GM18873 (cell line): ENCODE results near the gene LHFPL2.
A peak's percentile ranks its signal among the peaks of the same experiment; 100 is the strongest.
"Not testable (repeated sequence)": the region's sequence is repeated elsewhere in the genome, so short reads cannot be mapped to it uniquely, and the experiment has no call there.

ENCODE experiments used
- ATAC-seq: cut with Tn5 transposase; IDR thresholded peaks from one replicate; pipeline ENCODE4 v1.9.1; 2021; ENCODE audit warnings: mild to moderate bottlenecking, moderate library complexity, moderate number of reproducible peaks; ENCODE audit not compliant: unreplicated experiment, low FRiP score

The LHFPL2 gene

DNA sequence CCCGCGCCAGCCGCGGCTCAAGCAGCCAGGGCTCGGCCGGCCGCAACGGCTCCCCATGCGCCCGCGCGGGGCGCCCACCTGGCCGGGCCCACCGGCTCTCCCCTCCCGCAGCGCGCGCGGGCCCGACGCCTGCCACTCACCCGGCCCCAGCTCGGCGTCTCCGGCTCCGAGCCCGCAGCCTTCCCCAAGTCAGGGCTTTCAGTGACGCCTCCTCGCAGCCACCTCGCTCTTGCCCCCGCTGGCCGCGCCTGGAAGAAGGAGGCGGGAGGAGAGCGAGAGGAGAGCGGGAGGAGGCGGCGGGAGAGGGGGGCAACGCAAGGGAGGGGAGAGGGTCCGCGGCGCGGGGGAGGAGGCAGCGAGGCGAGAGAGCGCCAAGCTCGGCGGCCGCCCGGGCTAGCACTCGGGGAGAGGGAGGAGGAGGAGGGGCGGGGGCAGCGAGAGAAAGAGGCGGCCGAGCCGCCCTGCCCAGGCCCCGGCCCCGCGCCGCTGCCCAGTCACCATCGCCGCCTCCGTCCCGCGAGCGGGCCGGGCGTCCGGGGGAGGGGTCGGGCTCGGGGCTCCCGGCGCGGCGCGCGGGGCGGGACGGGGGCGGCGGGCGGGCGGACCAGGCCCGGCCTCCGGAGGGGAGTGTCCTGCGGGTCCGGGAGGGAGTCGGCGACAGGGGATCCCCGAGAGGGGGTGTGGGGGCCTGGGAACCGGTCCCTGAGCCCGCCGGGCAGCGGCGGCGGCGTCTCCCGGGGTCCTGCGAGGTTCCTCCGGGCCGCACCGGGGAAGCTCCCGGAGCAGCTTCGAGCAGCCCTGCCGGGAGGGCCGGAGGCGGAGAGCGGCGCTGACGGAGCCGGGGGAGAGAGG, at the start of gene LHFPL2:
LHFPL2 (minus strand) TSS at position 414 of the 852 bp plus-strand sequence. CDS start 138,559 bp downstream, outside the sequence.
- peak; percentile 41 for ATAC-seq

- no peak for ATAC-seq
Measured at GRCh38 chr5:78696637-78697036, 48.1 kb upstream of the LHFPL2 start.

GRCh38 chr5:78696052-78696451, 47.5 kb upstream of the LHFPL2 start:
- ATAC-seq, result not testable (repeated sequence)

- no peak for ATAC-seq
Measured at GRCh38 chr5:78693339-78693738, 44.8 kb upstream of the LHFPL2 start.

- ATAC-seq, result no peak
Measured at GRCh38 chr5:78691084-78691960, 42.8 kb upstream of the LHFPL2 start.

- no peak for ATAC-seq
Measured at GRCh38 chr5:78690253-78690972, 41.8 kb upstream of the LHFPL2 start.

DNA sequence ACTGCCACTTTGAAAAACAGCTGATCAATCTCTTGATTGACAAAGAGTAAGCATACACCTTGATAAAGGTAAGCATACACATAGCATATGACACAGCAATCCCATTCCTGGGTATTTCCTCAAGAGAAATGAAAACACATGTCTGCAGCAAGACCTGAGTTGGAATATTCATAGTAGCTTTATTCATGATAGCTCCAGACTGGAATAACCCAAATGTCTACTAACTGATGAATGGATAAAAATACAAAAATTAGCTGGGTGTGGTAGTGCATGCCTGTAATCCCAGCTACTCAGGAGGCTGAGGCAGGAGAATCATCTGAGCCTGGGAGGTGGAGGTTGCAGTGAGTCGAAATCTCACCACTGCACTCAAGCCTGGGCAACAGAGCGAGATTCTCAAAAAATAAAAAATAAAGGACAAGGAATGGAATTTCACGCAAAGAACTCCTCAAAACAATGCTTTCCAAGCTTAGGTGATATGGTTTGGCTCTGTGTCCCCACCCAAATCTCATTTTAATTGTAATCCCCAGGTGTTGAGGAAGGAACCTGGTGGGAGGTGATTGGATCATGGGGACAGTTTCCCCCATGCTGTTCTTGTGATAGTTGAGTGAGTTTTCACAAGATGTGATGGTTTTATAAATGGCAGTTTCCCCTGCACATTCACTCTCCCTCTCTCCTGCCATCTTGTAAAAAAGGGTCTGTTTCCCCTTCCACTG, 41.1 kb upstream of the LHFPL2 start:
- no peak for ATAC-seq

DNA sequence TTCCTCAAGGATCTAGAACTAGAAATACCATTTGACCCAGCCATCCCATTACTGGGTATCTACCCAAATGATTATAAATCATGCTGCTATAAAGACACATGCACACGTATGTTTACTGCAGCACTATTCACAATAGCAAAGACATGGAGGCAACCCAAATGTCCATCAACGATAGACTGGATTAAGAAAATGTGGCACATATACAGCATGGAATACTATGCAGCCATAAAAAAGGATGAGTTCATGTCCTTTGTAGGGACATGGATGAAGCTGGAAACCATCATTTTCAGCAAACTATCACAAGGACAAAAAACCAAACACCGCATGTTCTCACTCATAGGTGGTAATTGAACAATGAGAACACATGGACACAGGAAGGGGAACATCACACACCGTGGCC, 38.9 kb upstream of the LHFPL2 start:
- not testable (repeated sequence) for ATAC-seq

- not testable (repeated sequence) for ATAC-seq
Measured at GRCh38 chr5:78683905-78684304, 35.3 kb upstream of the LHFPL2 start.

- ATAC-seq, result no peak
Measured at GRCh38 chr5:78679905-78680304, 31.3 kb upstream of the LHFPL2 start.

GRCh38 chr5:78677777-78678668, 29.5 kb upstream of the LHFPL2 start:
- no peak for ATAC-seq

DNA sequence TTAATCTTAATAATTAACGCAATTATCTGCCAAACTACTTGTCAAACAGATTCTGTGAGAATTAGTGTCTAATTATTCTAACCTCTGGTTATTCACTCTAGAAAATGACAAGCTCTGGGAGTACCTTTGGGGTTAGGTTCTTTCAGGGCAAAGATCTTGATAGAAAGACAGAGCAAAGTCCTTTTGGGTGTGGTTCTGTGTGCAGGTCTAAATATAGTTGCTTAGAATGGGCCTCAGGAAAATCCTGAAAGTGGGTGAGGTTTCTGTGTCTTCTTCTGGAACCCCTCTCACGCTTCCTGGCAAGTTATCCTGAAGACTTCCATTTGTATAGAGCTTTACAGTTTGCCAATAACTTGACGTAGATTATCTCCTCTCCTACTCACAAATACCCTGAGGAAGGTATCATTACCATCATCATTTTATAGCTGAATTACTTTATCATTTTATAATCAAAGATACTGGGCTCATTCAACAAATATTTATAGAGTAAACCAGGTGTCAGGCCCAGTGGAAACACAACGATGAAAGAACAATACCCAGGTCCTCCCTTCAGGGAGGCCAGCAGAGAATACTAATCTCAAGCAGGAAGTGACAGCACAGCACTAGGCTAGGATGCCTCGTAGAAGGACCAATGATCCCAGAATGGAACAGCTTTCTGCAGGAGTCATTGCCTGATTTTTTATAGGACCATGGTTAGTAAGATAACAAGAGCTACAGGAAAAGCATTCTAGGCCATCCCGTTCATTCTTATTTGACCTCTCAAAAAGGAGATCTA, 27.6 kb upstream of the LHFPL2 start:
- ATAC-seq, result no peak

GRCh38 chr5:78673827-78674226, 25.3 kb upstream of the LHFPL2 start:
- not testable (repeated sequence) for ATAC-seq

DNA sequence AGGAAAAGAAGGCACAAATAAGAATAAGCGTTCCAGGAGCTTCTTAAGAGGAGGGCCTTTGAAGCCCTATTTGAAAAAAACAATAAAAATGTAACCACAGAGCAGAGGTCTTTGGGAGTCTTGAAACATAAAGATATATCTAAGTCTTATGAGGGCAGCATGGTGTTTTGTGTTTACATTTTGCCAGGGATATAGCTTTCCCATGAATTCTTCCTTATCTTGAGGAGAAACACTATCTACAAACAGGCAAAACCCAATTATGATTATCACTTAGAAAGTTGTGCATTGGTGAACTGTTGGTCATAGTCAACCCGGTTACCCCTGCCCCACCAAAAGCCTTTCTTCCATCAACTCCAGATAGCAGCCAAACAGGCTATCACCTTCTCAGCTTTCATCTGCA, 23.6 kb upstream of the LHFPL2 start:
- ATAC-seq, result no peak

DNA sequence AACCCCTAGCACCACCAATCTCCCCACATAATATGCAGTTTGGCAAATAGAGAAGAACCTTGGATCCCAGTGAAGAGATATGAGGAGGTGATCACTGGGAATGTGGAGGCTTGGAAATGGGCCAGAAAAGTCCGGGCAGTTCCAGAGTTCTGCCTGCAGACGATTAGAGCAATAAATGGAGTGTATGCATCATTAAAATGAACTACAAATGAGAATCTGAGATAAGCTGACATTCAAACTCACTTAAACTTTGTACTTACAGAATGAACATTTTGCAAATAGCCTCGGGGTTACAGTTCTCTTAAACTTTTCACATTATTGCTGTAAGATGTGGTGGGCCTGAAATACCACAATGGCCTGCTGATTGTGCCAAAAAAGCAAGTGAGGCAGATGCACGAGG, 23.0 kb upstream of the LHFPL2 start:
- ATAC-seq, result no peak

DNA sequence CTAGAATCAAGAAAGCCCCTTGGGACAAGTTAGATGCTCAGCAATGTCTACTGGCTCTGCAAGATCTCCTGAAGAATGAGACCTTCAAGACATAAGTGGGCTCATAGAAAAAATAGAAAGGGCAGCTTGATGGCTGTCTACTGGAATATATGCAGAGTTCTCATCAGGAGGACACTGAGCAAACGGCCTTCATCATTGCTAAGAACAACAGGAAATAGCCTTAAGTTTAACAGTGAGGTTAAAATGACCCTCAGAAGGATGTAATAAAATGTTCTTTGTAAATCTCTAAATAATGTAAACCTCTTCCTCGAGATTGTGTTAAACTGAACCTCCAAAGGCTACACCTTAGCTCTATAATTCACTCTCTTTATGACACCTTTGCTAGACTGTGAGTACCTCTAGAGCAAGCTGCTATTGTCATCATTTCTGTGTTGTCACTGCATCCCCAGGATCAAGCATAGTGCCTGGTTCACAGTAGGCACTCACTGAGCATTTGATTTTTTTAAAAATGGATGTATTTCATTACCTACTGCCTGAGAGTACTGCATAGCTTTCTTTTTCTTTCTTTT, 22.2 kb upstream of the LHFPL2 start:
- no peak for ATAC-seq

GRCh38 chr5:78669331-78669730, 20.8 kb upstream of the LHFPL2 start:
- ATAC-seq, result no peak
